HG02642 (cell line): ENCODE measurements around the gene RNASEH2A.
A peak's percentile ranks its signal among the peaks of the same experiment; 100 is the strongest.

Experiments used
- ATAC-seq: cut with Tn5 transposase; IDR thresholded peaks from one replicate; pipeline ENCODE4 v1.9.1; 2021; ENCODE audit warnings: mild to moderate bottlenecking; ENCODE audit not compliant: unreplicated experiment, poor library complexity

RNASEH2A gene

DNA sequence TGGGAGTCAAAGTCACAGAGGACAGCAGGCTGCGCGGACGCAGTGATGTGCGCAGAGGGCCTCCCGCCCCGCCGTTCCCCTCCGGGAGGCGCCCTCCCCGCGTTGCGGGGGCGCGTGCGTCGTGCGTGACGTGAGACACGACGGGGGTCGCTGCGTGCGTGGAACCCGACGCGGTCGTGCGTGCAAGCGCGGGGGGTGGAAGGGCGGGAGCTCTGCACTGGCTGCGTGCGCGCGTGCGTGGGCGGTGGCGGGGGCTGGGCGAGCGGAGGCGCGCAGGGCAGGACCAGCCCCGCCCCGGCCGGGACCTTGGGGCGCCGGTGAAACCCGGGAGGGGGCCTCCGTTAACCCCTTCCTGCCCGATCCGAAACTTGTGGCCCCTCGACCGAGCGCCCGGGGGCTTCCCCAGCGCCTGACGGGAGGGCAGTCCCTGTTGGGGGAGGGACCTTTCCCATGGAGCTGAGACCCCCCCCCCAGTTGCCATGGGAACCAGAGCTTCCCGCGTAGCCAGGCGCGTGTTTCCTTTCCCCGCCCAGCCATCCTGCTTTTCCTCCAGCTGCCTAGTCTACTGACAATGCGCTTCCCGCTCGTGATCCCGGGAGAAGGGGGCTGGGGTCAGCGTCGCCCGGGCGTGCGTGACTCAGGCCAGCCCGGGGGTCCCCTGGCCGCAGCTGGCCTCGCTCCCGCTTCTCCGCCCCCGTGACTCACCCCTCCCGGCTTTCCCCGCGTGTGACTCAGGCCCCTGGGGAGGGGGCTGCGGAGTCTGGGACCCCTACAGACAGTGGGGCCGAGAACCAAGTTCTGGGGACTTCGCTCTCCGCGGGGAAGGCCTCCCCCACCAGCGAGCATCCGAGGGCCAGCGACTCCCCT lies 23.7 kb upstream of the RNASEH2A start:
- ATAC-seq, result peak; percentile 52

DNA sequence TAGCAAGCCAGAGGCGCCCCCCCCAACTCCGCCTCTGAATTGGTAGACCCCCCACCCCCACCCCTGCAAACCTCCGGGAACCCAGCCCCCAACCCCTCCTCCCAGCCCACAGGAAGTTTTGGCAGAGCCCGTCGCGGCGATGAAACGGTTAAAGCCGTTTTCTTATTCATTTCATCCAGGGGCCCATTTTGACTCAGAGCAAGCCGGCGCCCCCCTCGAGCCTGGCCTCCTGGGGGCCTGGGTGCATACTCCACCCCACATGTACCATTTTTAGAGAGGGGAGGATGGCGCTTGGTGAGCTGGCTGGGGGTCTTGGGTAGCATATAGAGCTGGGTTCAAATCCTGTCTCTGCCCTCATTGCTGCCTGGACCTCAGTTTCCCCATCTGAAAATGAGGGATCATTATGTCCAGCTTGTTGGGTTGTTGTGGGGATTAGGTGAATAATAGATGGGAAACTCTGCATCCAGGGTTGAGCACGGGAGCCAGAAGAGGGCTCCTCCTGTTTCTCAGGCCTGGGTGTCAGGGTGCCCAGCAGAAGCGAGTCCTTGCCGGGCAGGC lies 23.0 kb upstream of the RNASEH2A start:
- no peak for ATAC-seq

DNA sequence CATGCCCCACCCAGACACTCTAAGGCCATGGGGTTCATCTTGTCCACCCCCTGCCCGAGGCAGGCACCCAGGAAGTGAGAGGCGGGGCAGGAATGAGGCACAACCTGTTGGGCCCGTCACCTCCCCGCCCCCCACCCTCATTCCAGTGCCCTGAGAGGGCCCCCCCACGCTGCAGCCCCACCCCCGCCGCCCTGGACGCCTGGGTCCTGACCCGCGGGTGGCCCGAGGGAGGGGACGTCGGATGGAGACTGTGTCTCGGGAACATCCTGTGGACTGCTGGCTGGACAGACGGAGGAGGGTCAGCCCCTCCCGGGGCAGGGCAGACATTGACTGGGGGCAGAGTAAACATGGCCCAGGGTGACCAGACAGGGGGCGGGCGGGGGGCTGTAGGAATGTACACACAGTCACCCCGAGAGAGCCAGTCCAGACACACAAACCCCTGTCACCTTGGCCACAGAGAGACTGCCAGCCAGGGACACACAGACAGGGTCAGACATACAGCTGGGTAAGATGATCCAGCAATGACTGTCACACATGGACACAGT lies 22.5 kb upstream of the RNASEH2A start:
- ATAC-seq, result no peak

DNA sequence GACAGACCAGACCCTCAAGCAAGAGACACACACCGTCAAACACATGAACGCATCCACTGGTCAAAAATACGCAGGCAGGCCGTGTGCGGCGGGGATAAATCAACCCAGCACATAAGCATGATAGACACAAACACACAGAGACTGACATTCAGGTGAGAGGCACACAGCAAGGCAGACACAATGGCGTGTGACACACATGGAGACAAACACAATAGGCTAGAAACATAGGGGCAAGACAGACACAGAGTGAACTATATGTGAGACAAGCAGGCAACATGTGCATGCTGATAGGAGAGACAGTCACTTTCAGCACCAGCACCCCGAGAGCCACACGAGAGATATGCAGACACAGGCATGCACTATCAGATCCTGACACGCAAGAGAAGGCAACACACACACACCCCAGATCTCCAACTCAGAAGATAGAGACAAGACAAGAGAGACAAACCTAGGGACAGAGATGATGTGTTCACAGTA lies 22.0 kb upstream of the RNASEH2A start:
- ATAC-seq, result no peak

DNA sequence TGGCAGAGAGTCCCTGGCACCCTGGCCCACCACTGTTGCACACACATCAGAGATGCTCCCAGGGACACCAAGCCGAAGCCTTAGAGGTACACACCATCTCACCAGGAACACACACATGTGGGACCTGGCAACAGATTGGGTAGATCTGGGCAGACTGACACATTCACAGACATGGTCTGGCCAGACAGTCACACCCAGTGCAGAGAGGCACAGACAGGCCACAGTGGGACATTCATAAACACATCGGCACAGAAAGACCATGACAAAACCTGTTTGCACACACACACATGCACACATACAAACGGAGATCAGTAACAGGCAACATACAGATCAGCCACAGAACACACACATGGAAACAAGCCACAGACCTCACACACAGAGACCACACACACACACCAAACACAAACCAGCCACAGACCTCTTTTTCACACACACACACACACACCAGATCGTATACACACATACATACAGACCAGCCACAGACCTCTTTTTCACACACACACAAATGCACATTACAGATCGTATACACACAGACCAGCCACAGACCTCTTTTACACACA lies 21.4 kb upstream of the RNASEH2A start:
- no peak for ATAC-seq

DNA sequence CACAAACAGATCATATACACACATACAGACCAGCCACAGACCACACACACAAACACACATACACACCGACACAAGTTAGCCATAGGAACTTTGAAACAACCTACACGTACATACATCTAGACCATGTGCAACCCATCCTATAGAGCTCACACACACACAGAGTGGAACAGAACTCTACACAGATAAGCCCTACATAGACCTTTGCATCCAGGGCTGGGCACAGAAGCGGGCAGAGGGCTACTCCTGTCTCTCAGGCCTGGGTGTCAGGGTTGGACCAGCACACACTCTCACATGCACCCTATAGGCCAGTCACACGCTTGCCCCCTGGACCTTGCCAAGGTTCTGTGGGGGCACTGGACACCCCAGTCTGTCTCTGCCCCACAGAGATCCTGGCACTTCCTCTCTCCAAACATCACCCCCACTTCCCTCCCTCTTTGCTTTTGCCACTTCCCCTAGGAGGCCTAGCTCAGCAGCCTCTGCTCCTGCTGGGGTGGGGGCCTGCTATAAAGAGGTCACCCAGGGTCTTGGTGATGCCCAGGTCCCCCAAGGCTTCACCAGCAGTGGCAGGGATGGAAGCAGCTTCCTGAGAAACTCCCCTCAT lies 20.9 kb upstream of the RNASEH2A start:
- no peak for ATAC-seq

DNA sequence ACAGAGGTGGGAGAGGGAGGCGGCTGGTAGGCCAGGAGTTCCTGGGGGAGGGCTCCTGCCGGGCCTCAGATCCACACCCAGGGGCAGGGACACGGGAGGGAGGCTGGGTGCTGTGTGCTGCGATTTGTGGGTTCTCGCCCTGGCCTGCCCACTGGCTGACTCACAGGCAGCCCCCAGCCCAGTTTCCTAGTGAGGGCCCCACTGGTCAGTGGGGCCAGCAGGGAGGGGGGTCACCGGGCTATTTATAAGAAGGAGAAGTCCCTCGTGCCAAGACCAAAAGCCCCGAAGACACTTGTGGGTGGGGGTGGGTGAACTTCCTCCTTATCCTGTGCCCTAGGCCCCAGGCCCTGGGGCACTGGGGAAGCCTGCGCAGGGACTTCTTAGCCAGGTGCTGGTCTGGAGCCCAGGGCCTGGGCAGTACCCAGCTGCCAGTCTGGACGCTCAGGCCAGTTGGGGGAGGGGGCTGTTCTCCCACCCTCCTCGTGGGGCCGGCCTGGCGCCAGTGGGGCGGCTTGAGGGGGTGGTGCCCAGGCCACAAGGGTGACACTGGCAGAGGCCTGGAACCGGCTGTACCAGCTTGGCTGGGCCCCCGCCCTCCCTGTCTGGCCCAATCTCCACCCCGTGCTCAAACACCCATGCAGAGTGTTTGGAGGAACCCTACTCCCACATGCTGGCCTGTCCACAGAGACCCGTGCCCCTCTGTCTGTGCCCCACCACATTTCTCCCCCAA lies 20.1 kb upstream of the RNASEH2A start:
- no peak for ATAC-seq

DNA sequence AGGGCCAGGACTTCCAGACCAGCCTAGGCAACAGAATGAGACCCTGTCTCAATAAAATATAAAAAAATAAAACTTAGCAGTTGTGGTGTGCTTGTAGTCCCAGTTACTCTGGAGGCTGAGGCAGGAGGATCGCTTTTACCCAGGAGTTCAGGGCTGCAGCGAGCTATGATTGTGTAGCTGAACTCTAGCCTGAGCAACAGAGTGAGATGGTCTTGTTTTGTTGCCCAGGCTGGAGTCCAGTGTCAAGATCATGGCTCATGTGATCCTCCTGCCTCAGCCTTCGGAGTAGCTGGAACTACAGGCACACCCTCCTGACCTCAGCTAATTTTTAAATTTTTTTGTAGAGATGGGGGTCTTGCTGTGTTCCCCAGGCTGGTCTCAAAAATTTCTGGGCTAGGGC lies 19.4 kb upstream of the RNASEH2A start:
- ATAC-seq, result no peak

DNA sequence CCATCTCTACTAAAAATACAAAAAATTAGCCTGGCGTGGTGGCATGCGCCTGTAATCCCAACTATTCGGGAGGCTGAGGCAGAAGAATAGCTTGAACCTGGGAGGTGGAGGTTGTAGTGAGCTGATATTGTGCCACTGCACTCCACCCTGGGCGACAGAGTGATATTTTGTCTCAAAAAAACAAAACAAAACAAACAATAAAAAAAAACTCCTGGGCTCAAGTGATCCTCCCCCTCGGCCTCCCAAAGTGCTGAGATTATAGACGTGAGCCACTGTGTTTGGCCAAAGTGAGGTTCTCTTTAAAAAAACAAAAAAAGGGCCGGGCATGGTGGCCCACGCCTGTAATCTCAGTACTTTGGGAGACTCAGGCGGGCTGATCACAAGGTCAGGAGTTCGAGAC lies 18.9 kb upstream of the RNASEH2A start:
- ATAC-seq, result no peak

DNA sequence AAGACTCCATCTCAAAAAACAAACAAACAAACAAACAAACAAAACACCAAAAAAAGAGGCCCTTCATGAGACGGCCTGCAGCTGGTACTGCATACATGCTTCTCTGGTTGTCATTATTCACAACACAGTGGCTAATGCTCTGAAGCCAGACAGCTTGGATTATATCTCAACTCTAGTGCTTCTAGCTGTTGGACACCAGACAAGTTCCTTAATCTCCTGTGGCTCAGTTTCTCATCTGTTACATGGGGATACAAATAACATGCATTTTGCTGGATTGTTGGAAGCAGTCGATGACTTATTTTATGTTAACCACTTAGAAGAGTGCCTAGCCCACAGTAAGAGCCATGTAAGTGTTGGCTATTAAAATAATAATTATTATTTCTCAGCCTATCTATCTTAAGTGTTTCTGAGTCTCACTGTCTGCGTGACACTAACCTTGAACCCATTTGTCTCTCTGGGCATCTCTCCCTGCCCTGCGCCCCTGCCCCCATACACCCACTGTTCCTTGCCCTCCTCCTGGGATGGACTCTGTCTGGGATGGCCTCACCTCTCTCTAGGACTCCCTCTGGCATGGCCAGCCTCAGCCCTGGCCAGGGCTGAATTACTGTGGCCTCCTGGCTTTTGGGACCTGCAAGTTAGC lies 18.2 kb upstream of the RNASEH2A start:
- no peak for ATAC-seq

DNA sequence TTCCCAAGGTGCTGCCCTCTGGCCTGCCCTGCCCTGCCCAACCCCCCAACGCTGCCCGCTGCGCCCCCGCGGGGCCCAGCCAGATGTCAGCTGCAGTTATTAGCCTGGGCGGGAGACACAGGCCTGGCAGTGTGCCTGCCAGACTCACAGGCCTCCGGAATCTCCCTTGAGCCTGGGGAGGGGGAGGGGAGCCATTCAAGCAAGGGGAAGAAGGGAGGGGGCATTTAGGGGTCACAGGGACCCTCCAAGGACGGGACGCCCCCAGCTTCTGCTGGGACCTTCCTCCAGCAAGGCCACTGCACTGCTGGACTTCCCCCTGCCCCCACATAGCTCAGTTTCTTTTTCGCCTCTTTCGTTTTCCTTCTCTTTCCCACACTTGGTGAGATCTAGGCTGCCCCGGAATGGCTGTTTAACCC lies 17.7 kb upstream of the RNASEH2A start:
- no peak for ATAC-seq

DNA sequence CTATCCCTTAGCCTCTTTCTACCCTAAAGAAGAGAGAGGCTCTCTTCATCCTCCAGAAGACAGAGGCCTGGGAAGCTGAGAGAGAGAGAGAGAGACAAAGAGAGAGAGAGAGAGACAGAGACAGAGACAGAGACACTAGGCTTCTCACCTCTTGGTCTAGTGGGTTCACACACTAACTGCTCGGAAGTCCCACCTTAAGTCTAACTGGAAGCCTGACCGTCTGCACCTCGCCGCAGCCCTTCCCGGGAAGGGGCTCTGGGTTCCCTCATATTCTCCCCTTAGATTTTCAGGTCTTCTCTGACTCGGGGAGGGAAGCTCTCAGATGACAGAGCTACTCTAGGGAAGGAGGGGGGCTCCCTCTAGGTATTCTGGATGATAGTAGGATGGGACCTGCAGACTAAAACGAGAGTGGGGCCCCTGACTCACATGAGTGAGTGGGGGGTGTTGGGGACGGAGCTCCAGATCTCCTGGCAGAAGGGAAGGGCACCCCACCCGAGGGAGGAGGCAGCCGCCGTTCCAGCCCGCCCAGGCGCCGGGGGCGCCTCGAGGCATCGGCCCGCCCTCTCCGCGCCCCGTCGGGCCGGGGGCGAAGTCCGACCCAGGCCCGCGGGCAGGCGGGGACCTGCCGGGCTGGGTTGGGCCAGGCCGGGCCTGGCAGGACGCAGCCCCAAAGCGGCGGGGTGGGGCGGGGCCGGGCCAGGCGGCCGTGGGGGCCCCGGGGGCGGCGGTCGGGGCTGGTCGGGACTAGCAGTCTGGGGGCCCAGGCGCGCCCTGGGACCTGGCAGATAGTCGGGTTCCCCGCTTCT lies 17.1 kb upstream of the RNASEH2A start:
- ATAC-seq, result no peak

DNA sequence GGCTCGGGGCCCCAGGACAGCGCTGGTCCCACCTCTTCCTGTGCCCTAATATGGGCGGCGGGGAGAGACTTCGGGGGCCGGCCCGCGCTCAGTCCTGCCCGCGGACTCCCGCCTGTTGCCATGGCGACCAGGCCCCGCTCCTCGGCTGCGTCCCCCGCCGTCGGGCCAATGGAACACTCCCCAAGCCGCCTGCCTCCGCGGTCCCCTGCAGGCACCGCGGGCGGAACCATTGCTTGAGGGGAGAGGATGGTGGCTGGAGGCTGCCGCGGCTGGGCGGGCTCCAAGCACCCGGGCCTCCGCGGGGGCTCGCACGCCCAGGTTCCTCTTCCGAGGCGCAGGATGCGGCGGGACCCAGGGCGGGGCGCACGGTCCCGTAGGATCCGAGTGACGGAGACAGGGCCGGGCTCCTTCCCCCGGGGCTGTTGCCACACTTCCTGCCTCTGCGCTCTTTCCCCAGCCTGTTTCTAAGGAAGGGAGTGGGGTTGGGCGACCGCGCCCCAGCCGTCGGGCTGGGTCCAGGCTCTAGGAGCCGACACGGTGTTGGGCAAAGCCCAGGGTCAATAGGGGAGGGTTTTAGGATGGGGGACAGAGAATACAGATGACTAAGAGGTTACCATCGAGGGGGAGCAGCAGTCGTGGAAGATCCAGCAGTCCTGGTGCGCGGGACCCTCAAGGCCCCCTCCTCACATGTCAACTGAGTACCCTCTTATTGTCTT lies 16.3 kb upstream of the RNASEH2A start:
- peak; percentile 44 for ATAC-seq

DNA sequence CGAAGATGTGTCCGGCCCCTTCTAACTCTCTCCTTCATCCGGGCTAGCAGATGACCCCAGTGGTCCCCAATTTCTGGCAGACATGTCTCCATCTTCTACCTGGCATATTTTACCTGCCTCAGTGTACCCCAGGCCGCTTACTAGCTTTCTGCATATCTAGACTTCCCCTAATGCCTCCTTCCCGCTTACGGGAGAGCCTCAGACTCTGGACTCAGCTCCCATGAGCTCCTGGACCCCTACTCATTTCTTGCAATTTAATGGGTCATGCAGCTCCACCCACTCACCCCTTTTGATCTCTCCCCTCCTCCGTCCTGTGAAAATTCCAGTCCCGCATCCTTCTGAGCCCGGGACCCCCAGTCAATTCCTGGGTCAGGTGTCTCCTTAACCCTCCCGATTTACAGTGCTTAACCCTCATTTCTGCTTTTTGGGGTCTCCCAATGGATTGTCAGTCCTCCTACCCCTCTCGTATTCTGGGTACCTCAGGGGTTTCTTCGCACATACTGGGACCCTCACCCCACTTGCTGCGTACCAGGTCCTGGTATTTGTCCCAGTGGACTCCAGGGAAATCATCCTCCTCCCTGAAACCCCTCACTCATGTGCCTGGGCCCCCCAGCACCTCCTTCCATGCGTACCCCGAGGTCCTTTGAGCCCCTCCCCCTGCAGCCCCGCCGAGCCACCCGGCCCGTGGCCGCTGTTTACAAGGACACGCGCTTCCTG lies 15.6 kb upstream of the RNASEH2A start:
- ATAC-seq, result no peak

DNA sequence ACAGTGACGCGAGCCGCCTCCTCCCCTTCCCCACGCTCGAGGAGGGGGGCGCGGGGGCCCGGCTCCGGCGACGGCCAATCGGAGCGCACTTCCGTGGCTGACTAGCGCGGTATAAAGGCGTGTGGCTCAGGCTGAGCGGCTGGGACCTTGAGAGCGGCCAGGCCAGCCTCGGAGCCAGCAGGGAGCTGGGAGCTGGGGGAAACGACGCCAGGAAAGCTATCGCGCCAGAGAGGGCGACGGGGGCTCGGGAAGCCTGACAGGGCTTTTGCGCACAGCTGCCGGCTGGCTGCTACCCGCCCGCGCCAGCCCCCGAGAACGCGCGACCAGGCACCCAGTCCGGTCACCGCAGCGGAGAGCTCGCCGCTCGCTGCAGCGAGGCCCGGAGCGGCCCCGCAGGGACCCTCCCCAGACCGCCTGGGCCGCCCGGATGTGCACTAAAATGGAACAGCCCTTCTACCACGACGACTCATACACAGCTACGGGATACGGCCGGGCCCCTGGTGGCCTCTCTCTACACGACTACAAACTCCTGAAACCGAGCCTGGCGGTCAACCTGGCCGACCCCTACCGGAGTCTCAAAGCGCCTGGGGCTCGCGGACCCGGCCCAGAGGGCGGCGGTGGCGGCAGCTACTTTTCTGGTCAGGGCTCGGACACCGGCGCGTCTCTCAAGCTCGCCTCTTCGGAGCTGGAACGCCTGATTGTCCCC lies 14.9 kb upstream of the RNASEH2A start, which contains the start of gene JUNB:
Gene JUNB (plus strand): TSS at position 142 of the 706 bp plus-strand sequence. CDS start 286 bp downstream, at position 428.
- peak; percentile 36 for ATAC-seq

DNA sequence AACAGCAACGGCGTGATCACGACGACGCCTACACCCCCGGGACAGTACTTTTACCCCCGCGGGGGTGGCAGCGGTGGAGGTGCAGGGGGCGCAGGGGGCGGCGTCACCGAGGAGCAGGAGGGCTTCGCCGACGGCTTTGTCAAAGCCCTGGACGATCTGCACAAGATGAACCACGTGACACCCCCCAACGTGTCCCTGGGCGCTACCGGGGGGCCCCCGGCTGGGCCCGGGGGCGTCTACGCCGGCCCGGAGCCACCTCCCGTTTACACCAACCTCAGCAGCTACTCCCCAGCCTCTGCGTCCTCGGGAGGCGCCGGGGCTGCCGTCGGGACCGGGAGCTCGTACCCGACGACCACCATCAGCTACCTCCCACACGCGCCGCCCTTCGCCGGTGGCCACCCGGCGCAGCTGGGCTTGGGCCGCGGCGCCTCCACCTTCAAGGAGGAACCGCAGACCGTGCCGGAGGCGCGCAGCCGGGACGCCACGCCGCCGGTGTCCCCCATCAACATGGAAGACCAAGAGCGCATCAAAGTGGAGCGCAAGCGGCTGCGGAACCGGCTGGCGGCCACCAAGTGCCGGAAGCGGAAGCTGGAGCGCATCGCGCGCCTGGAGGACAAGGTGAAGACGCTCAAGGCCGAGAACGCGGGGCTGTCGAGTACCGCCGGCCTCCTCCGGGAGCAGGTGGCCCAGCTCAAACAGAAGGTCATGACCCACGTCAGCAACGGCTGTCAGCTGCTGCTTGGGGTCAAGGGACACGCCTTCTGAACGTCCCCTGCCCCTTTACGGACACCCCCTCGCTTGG lies 14.1 kb upstream of the RNASEH2A start:
- no peak for ATAC-seq
